ENCODE measurements around the gene ZDHHC22.

ZDHHC22 gene

GRCh38 chr14:77102154-77102553 is 39.4 kb downstream of the ZDHHC22 start:
- no peak for DNase-seq

DNA sequence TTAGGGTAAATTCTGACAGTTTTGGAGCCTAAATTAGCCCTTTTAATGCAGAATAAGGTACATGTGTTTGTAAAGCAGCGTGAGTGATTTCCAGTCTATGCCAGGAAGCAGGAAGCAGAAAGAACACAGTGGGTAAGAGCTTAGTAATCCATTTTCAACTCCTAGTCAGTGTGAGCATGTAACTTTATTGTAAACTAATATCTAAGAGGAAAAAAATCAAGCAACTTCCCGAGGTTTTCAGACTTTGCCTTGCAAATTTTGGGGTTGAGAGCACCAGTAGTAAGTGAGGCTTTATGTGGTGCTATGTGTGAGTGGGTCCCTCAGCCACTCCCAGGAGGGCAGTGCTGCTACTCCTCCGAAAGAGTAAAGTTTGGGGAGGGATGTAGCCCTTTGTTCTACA is 40.6 kb downstream of the ZDHHC22 start:
- DNase-seq: no peak

DNA sequence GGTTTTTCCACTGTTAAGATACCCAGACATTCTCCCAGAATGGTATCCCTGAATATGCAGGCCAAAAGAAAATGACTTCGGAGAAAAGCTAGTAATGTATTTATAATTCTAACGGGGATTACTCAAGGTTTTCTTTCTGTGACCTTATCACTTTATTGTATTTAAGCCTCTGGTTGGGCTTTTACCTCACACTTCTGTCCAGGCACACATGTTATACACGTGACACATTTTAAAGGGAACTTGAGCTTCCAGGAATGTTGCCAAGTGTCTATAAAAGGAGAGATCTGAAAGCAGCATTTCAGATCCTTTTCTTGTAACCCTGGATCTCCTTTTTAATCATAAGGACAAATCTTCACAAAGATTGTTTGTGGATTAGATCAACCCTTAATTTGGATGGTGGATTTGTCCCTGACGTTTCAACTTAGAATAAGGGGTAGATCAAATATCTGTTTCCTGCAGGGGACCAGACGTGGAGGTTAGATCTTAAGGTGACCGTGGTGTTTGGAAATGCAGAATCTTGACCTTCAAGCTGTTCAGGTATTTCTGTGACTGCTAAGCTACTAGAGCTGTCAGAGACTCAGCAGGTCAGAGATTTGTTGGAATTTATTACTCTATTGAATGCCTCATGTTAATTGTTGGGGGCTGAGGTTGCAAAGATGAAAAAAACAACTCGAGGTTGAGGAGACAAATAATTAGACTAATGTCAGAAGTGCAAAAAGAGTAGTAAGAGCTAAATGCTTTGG is 42.0 kb downstream of the ZDHHC22 start:
- no peak for DNase-seq

GRCh38 chr14:77098529-77099353 is 42.9 kb downstream of the ZDHHC22 start:
- no peak for DNase-seq

DNA sequence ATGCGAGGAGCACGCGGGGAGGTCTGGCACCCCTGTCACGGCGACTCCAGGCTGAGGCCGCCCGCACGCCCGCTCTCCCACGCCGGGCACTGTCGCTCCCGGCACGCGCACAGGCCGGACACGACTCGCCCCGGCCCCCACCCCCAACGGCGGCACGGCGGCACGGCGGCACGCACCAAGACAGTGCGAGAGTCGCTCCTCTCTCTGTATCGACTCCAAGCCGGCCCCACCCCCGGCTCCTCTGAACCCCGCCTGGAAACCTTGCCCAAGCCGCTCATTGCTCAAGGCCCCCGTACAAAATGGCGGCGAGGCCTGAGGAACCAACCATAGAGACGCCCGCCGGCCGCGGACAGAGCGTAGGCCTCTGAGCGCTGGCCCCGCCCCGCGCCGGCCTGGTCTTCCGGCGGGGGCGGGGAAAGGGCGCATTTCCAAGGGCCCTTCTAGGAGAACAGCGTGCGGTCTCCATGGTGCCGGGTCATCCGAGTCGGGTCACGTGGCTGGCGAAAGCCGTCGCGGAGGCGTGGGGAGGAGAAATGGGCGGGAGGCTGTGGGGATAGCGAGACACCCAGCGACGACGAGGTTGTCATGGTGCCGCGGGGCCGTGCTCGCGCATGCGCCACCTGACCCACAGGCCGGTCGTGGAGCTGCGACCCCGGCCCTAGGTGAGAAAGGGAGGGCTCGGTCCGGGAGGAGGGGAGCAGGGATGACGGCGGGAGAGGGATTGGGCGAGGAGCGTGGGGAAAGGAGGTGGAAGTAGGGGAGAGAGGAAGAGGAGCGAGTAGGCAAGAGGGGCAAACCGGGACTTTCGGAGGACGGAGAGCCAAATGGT is 43.7 kb downstream of the ZDHHC22 start, which contains the start of gene CIPC:
Gene CIPC (plus strand): TSS at position 559 of the 829 bp plus-strand sequence. CDS start 7,451 bp downstream, outside the sequence.
- DNase-seq: peak; percentile 100

- DNase-seq: no peak
Measured at GRCh38 chr14:77097006-77097699, 44.4 kb downstream of the ZDHHC22 start.

GRCh38 chr14:77094672-77095284 is 46.8 kb downstream of the ZDHHC22 start:
- DNase-seq: peak; percentile 75

DNA sequence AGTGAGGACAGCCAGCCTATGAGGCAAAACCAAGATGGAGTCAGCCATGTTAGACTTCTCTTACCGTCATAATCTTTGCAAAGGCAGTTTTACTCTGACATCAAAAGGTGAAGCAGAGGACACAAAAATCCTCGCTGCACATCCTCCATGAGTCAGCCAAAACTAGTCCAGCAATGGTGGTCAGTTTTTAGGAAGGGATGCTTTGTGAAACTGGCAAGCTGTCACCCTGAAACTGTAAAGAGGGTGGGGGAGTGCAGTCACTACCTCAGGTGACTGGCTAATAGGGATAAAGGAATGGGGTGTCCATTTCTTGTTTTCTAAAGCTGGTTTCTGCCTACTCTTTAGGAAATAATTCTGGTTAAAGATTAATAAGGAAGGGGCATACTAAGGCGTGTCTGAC is 48.9 kb downstream of the ZDHHC22 start:
- no peak for DNase-seq

GRCh38 chr14:77091518-77091917 is 50.1 kb downstream of the ZDHHC22 start:
- DNase-seq: no peak

GRCh38 chr14:77088645-77089044 is 52.9 kb downstream of the ZDHHC22 start:
- no peak for DNase-seq

GRCh38 chr14:77088219-77088618 is 53.4 kb downstream of the ZDHHC22 start:
- no peak for DNase-seq

- DNase-seq: no peak
Measured at GRCh38 chr14:77087631-77088030, 54.0 kb downstream of the ZDHHC22 start.

DNA sequence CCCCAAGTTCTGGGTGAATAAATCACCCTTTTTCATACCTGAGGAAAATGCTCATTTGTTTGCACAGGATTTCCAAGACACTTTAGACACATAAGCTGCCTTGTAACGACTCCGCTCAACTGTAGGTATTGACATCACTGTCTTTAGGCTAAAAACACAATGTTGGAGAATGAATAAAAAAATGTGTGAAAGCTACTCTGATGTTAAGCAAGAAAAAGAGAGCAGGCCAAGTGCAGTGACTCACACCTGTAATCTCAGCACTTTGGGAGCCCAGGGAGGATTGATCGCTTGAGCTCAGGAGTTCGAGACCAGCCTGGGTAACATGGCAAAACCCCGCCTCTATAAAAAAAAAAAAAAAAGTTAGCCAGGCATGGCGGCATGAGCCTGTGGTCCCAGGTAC is 54.6 kb downstream of the ZDHHC22 start:
- no peak for DNase-seq

DNA sequence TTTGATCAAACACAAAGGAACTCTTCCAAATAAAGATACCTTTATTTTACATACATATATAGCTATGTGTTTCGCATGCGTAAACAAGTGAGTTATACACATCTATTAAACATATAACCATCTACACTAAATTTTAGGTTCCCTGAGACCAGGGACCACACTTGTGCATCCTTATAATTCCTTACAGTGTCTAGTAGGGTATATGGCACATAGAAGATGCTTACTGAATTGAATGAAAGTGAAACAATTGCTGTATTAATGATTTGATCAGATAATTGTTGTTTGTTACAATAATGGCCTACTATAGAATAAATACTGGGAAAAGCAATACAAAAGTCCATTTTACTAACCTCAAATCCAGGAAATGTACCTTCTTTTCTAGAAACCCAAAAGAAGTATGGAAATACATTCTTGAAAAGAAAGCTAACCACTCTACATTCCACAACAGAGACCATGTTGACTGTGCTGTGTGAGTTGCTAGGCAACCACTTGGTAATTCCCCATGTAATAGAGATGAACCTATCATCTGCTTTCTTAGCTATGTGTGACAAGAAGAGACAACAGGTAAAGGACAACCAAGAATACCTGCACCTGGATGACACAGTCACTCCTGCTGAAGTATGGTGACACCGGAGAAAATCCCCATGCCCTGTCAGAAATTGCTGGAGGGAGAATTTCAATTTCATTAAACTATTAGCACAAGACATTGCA is 55.4 kb downstream of the ZDHHC22 start:
- DNase-seq: no peak

DNA sequence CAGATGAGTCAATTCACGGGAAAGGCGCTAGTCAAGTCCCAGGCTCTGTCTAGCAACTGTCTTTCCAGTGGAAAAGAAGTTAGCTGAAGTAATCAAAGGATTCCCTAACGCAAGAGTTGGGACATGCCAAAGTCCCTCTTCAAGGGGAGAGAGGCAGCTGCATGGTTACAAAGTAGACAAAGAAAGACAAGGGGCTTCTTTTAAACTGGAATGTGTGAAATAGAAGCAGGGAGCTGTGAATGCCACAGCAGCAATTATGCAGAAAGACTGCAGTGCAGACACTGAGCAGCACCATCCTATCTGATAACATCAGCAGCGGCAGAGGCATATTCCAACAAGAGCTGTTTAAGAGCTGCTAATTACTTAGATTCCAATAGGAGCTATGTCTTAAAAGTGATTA is 56.1 kb downstream of the ZDHHC22 start:
- DNase-seq: no peak

DNA sequence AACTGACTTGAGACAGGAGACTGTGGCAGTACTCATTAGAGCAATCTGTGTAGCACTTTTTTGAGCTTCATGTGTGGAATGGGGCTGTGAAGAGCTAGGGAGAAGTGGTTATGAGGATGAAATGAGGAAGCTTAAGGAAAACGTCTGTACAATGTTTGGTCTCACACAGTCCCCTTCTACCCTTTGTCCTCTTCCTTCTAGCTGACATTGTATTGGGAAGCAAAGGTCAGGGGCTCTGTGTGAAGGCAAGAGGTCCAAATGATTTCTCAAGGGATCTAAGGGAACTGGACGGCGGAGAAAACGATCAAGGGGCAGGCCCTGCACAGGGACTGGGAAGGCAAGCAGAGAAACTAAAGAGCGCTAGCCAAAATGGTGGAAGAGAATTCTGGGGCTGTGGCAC is 56.6 kb downstream of the ZDHHC22 start:
- DNase-seq: no peak

DNA sequence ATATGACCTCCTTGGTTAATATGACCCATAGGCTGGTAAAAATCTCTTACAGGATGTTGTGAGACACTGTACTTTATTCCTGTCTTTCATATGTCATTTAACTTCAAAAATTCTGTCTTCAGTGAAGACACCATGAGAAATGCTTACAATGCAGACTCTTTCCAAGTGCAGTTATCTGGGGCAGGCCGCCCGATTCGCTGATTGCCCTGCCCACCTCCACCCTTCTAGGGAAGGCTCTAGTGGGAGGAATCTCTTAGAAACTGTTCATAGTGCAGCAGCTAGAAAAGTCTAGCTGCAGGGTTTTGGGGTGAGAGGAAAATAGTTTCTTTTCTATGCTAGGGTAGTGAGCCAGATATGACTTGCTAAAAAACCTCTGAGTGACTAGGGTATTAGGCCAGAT is 58.5 kb downstream of the ZDHHC22 start:
- no peak for DNase-seq

- no peak for DNase-seq
Measured at GRCh38 chr14:77082356-77082755, 59.2 kb downstream of the ZDHHC22 start.

Measured in stimulated activated CD4-positive, alpha-beta T cell treated with anti-CD3 and anti-CD28 coated beads, Interleukin-1b, Interleukin-23, amount 100 ng/mL, for 48 hours (primary cell).